Activated naive CD8-positive, alpha-beta T cell treated with anti-CD3 and anti-CD28 coated beads for 36 hours (primary cell): ENCODE results near the gene PPP2R5C. TPM values are rescaled to one million over a fixed set of nuclear protein-coding genes. Genes with fewer than 3 reads are reported as not detected.

Source experiments
- DNase-seq: peaks from one replicate; pipeline ENCODE4 v3.0.0; 2021
- H3K27ac Mint-ChIP-seq: one replicate; pipeline ENCODE4 v1.8.0; 2022; ENCODE audit warnings: mild to moderate bottlenecking, moderate library complexity, mixed read lengths
- H3K27me3 Mint-ChIP-seq: one replicate; pipeline ENCODE4 v1.8.0; 2022; ENCODE audit warnings: mild to moderate bottlenecking, mixed read lengths
- H3K36me3 Mint-ChIP-seq: one replicate; pipeline ENCODE4 v1.8.0; 2021; ENCODE audit warnings: mild to moderate bottlenecking, mixed read lengths
- H3K4me1 Mint-ChIP-seq: one replicate; pipeline ENCODE4 v1.8.0; 2021; ENCODE audit warnings: mixed read lengths
- H3K4me3 Mint-ChIP-seq: one replicate; pipeline ENCODE4 v1.8.0; 2022; ENCODE audit warnings: mild to moderate bottlenecking, moderate library complexity, mixed read lengths
- H3K9me3 Mint-ChIP-seq: one replicate; pipeline ENCODE4 v1.8.0; 2022; ENCODE audit warnings: mixed read lengths
- total RNA-seq, 2 experiments: library from RNA; stranded (reverse); gene quantifications; one replicate each; pipeline ENCODE4 v1.2.3, GENCODE V29; 2021

The PPP2R5C gene
- total RNA-seq, 2 experiments from 2014 or later: 209 to 221 TPM

DNA sequence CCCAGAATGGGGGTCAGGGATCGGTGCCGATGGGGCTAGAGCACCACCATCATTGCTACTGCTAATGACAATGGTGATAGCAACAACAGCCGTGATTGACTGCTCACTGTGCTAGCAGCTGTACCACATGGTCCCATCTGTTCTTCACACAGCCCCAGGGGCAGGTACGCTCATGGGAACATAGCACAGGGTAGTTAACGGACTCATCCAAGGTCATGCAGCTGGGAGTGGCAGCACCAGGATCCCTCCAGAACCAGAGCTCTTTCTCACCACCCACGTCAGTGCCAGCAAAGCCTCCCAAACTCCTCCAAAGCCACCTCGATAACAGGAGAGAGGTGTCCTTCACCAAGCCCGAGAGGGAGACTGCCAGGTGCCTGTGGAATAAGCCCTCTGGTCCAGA lies 191.6 kb downstream of the PPP2R5C start:
- no peak for DNase-seq
- H3K9me3 Mint-ChIP-seq: no peaks in the 10 kb centered on the region

DNA sequence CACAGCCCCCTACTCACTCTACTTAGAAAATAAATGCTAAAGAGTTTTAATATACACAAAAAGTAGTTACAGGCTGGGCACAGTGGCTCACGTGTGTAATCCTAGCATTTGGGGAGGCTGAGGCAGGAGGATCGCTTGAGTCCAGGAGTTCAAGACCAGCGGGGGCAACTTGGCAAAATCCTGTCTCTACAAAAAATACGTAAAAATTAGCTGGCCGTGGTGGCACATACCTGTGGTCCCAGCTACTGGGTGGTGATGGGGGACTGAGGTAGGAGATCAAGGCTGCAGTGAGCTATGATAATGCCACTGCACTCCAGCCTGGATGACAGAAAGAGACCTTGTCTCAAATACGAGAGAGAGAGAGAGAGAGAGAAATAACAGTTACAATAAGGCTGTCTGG lies 193.0 kb downstream of the PPP2R5C start:
- Mint-ChIP-seq H3K4me1 (peaks cover under 1% of the 10 kb centered on the region), H3K4me3 (no peak overlapping the region), H3K36me3 (no peaks in the 10 kb centered on the region), H3K27ac (no peak overlapping the region), H3K9me3 (no peaks in the 10 kb centered on the region), H3K27me3 (no peaks in the 10 kb centered on the region)
- DNase-seq: no peak

More for the DNA sequence above, 191.6 kb downstream of the PPP2R5C start:
- Mint-ChIP-seq H3K4me3 (no peak overlapping the region), H3K4me1 (peaks cover 7% of the 10 kb centered on the region), H3K27me3 (no peaks in the 10 kb centered on the region), H3K36me3 (no peaks in the 10 kb centered on the region), H3K27ac (no peak overlapping the region)

DNA sequence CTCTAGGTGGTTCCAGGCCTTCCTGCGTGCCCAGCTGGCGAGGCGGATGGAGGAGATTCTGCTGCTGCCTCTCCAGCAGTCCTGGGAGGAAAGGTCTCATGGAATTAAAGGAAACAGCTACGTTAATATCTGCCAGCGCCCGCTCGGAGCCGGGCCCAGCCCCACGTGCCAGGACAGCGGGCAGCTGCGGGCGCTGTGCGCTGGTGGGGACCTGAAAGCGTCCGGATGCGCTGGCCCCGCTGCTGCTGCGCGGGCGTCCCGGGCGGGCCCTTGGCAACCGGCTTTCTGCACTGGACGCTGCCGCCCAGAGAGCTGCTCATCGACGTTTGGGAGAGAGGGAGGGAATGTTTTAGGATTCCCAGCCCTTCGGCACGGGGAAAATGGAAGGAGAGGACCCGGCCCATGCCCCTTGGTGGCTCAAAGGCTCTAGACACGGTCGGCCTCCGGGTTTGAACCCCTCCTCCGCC lies 194.2 kb downstream of the PPP2R5C start:
- H3K36me3 Mint-ChIP-seq: no peaks in the 10 kb centered on the region
- no peaks in the 10 kb centered on the region for H3K27me3 Mint-ChIP-seq
- H3K27ac Mint-ChIP-seq: no peak overlapping the region
- H3K4me3 Mint-ChIP-seq: no peak overlapping the region
- DNase-seq: no peak
- H3K4me1 Mint-ChIP-seq: peaks cover 2% of the 10 kb centered on the region
- H3K9me3 Mint-ChIP-seq: no peaks in the 10 kb centered on the region

DNA sequence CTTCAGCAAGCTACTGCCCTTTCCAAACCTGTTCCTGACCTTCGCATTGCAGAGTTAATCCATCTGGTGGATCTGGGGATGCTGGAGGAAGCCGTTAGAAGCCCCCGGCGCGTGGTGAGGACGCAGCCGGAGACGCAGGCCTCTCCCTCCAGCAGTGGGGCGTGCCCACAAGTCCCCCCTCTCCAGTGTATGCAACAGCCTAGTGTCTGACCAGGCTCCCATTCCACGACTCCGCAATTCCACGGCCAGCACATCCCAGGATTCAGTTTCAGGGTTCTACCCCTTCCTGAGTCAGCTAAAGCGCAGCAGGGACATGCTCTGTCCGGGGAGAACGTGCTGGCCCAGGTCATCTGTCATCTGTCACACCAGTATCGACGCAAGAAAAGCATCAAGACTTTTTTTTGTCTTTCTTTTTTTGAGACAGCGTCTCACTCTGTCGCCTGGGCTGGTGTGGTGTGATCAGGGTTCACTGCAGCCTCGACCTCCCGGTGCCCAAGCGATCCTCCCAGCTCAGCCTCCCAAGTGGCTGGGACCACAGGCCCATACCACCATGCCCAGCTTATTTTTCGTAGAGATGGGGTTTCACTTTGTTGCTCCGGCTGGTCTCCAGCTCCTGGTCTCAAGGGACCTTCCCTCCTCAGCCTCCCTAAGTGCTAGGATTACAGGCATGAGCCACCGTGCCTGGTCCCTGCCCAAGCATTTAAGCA lies 194.8 kb downstream of the PPP2R5C start:
- DNase-seq: no peak
- Mint-ChIP-seq H3K4me1 (peaks cover 6% of the 10 kb centered on the region), H3K4me3 (no peak overlapping the region), H3K9me3 (no peaks in the 10 kb centered on the region), H3K36me3 (no peaks in the 10 kb centered on the region), H3K27ac (no peak overlapping the region), H3K27me3 (peaks cover 3% of the 10 kb centered on the region)

DNA sequence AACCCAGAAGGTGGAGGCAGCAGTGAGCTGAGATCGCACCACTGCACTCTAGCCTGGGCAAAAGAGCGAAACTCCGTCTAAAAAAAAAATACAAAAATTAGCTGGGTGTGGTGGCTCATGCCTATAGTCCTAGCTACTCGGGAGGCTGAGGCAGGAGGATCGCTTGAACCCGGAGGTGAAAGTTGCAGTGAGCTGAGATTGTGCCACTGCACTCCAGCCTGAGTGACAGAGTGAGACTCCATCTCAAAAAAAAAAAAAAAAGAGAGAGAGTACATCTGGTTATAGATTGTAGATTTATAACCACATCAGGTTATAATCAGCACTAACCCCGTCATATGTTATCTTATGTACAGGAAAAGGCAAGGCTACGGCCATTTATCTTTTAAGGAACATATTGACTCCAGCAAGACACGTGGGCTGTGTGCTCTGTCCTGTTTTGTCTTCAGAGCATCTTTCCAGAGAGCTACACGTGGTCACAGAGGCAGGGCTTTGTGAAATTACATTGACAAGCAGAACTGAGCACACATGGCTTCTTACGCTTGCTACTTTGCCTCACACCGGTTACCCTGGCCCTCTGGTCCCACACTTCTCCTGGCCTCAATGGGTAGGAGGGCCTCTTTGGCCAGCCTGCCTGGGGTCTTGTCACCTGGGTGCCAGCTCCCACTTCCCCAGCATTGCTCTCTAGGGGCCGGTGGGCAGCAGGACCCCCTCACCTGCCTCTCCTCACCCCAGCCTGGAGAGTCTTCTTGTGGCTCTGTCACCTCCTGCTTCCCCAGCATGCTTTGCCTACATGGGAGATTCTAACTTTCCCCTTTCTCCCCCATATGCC lies 196.1 kb downstream of the PPP2R5C start:
- DNase-seq: no peak
- Mint-ChIP-seq H3K4me3 (no peak overlapping the region), H3K27ac (no peak overlapping the region), H3K4me1 (peaks cover 8% of the 10 kb centered on the region), H3K36me3 (no peaks in the 10 kb centered on the region), H3K9me3 (no peaks in the 10 kb centered on the region), H3K27me3 (peaks cover 5% of the 10 kb centered on the region)

DNA sequence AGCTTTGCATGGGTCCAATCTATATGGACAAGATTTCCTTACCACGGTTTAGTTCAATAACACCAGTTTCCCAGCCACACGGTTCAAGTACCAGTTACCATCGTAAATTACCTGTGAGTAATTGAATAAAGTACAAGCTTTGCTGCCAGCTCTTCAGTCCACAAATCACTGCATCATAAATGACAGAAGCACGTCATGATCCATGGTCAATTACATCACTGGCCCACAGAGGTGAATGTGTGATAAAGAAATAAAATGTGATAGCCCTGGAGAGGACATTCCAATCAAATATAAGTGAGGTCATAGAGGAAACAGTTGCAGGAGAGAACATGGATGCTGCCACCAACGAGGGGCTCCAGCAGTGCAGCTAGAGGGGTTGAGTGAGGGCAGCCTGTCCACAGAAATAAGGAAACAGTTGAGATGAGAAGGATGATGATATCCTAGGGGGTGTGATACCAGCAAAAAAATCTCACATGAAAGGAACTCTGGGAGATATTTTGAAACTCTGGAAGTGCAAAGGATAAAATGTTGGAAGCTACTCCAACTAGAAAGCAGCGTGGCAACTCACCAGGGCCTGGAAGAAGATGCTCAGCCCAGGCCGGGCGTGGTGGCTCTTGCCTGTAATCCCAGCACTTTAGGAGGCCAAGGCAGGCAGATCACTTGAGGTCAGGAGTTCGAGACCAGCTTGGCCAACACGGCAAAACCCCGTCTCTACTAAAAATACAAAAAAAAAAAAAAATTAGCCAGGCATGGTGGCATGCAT lies 197.1 kb downstream of the PPP2R5C start:
- Mint-ChIP-seq H3K4me1 (peaks cover 9% of the 10 kb centered on the region), H3K36me3 (no peaks in the 10 kb centered on the region), H3K27ac (no peak overlapping the region), H3K4me3 (no peak overlapping the region), H3K27me3 (peaks cover 5% of the 10 kb centered on the region), H3K9me3 (no peaks in the 10 kb centered on the region)
- DNase-seq: no peak

DNA sequence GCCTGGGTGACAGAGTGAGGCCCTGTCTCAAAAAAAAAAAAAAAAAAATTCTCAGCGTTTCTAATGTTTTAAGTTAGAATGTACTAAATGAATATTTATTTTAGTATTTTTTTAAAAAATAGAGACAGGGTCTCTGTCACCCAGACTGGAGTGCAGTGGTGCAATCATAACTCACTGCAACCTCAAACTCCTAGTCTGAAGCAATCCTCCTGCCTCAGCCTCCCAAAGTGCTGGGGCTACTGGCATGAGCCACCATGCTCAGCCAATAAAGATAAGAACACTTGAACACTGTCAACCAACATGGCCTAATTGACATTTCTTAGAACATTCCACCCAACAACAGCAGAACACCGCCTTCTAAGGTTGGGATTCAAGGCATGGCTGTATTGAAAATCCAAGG lies 197.8 kb downstream of the PPP2R5C start:
- no peak for DNase-seq
- peaks cover 14% of the 10 kb centered on the region for H3K4me1 Mint-ChIP-seq
- no peak overlapping the region for H3K4me3 Mint-ChIP-seq
- peaks cover 5% of the 10 kb centered on the region for H3K27me3 Mint-ChIP-seq
- H3K27ac Mint-ChIP-seq: no peak overlapping the region
- H3K9me3 Mint-ChIP-seq: no peaks in the 10 kb centered on the region
- H3K36me3 Mint-ChIP-seq: no peaks in the 10 kb centered on the region

DNA sequence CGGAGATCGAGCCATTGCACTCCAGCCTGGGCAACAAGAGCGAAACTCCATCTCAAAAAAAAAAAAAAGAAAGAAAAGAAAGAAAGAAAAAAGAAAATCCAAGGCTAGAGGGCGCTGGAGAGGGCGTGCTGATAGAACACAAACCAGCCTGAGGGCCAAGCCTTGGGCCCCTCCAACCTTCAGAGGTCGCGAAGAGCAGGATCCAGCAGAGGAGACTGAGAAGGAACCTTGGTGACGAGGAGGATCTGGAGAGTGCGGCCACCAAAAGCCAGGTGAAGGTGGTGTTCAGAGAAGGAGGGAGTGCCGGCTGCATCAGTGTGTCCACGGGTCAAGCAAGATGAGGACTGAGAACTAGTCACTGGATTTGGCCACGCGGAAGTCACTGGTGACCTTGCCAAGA lies 198.7 kb downstream of the PPP2R5C start:
- Mint-ChIP-seq H3K27ac (no peak overlapping the region), H3K4me1 (peaks cover 14% of the 10 kb centered on the region), H3K9me3 (no peaks in the 10 kb centered on the region), H3K27me3 (peaks cover 5% of the 10 kb centered on the region), H3K36me3 (no peaks in the 10 kb centered on the region), H3K4me3 (no peak overlapping the region)
- no peak for DNase-seq

DNA sequence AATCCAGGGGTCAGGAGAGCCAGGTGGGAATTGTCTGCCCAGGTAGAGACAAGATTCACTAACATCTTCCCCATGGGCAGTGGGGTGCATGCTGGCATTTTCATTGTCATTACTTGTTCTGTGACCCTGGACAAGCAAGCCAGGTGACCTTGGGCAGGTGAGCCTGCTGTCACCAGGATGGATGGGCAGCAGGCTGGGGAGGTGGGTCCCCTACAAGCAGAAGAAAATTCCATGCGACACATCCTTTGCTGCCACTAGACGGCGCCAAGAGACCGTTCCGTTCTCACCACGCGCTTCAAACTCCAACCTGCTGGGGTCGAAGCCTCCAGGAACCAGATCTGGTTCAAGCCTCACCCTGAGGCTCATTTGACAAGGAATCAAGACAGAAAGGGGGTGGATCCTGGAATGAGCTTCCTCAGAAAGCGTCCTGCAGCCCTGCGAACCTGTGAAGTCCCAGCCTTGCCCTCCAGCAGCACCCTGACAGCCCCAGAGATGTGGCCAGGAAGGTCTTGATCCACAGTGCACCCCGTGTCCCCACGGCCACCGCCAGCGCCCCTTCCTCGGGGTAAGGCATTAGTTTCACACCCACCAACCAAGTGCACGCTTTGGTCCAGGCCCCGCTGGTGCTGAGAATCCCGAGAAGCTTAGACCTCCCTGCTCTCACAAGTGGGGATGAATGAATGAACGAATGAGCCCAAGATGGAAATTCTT lies 199.7 kb downstream of the PPP2R5C start:
- H3K4me1 Mint-ChIP-seq: peaks cover 20% of the 10 kb centered on the region
- no peaks in the 10 kb centered on the region for H3K9me3 Mint-ChIP-seq
- peaks cover 5% of the 10 kb centered on the region for H3K27me3 Mint-ChIP-seq
- no peak overlapping the region for H3K4me3 Mint-ChIP-seq
- DNase-seq: peak; percentile 72
- no peak overlapping the region for H3K27ac Mint-ChIP-seq
- no peaks in the 10 kb centered on the region for H3K36me3 Mint-ChIP-seq

DNA sequence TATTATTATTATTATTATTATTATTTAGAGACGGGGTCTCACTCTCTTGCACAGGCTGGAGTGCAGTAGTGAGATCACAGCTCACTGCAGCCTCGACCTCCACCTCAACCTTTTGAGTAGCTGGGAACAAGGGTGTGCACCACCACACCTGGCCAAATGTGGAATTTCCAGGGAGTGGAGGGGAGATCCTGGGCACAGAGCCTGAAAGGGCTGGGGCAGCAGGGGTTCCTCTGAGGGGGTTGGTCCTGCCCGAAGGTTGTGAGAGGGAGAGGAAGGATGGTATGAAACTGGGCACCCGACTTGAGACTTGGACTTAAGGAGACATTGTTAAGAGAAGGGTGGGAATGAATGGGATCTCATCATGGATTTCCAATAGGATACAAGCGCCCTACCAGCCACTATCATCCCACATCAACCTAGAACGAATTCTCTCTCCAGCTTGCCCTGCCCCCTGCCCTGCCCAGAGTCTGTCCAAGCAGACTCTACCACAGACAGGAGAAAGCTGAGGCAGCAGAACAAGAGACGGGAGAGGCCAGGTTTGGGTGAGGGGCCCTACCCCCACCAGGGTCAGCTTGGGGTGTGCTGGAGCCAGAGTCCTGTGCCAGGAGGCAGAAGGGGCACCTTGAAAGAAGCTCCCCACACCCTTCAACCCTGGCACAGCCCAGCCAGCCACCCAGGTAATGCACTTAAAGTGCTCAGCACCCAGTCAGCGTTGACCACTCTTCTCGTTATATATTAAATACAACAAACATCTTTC lies 200.4 kb downstream of the PPP2R5C start:
- H3K27me3 Mint-ChIP-seq: peaks cover 5% of the 10 kb centered on the region
- no peak overlapping the region for H3K4me3 Mint-ChIP-seq
- peaks cover 24% of the 10 kb centered on the region for H3K4me1 Mint-ChIP-seq
- no peaks in the 10 kb centered on the region for H3K9me3 Mint-ChIP-seq
- H3K36me3 Mint-ChIP-seq: no peaks in the 10 kb centered on the region
- H3K27ac Mint-ChIP-seq: no peak overlapping the region
- no peak for DNase-seq

DNA sequence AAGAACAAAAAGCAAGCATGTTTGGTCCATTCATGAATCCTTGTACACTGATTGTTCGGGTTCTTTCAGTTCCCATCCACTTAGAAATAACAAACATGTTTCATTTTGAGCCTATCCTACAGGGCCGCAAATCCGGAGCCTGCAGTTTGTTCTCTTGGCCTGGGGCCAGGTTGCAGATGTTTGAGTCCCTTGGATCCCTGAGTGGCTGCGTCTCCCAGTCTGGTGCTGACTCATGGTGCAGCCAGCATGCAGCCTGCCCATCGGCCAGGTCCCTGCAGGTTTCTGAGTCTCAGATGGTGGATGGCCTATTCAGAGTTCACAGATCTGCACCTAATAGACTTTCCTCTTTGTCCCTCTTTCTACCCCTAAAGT lies 201.0 kb downstream of the PPP2R5C start:
- Mint-ChIP-seq H3K27ac (no peak overlapping the region), H3K27me3 (peaks cover 5% of the 10 kb centered on the region), H3K9me3 (no peaks in the 10 kb centered on the region), H3K36me3 (no peaks in the 10 kb centered on the region), H3K4me1 (peaks cover 27% of the 10 kb centered on the region), H3K4me3 (no peak overlapping the region)
- no peak for DNase-seq

DNA sequence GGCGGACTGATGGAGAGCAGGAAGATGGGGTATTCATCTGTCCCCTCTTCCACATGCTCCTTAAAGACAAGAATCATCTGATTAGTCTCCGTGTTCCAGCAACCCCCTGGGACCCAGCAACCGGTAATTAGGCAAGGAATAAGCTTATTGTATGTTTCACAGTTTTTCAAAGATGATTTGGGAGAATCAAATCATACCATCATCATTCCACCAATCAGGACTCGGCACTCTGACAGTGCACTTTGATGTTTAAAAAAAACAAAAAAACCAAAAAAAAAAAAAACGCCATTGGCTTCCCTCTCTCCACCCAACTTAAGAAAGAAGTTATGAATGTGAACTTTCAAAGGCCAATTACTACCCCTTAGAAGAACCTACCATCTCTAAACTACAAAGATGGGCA lies 201.5 kb downstream of the PPP2R5C start:
- DNase-seq: no peak
- Mint-ChIP-seq H3K9me3 (no peaks in the 10 kb centered on the region), H3K36me3 (peaks cover 3% of the 10 kb centered on the region), H3K27me3 (peaks cover 5% of the 10 kb centered on the region), H3K4me1 (peaks cover 32% of the 10 kb centered on the region), H3K4me3 (no peak overlapping the region), H3K27ac (no peak overlapping the region)

DNA sequence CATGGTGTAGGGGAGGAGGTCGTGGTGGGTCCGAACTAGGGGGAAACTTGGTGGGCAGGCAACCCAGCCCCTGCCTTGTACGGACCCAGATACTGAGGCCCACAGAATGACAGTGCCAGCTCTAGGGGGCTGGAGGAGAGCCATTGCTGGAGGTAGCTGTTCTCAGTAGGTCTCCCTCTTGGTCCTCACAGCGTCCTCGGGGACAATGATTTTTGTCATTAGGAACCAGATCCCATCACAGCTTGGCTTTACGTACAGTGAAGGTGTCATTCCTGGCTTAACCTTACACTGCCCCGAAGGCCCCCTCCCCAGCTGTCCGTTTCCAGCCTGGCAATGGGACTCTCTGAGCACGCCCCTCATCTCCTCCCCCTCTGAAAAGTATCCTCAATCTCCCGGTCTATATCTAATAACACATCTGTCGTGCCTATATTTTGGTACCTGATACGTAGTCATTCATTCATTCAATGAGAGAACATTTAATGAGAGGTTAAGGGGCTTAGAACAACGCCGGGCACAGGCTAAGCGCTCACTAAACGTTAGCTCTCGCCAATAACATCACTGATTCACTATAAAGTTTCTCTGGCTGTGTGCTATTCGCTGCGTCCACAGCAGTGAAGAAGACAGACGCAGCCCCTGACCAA lies 202.3 kb downstream of the PPP2R5C start:
- H3K36me3 Mint-ChIP-seq: peaks cover 4% of the 10 kb centered on the region
- peaks cover 5% of the 10 kb centered on the region for H3K27me3 Mint-ChIP-seq
- no peak for DNase-seq
- H3K4me1 Mint-ChIP-seq: peaks cover 38% of the 10 kb centered on the region
- peak overlapping the region; percentile 65 for H3K27ac Mint-ChIP-seq
- H3K4me3 Mint-ChIP-seq: peak overlapping the region; percentile 75
- no peaks in the 10 kb centered on the region for H3K9me3 Mint-ChIP-seq
